NCI-H1417 treated with DMSO at 0.1 percent for 48 hours (cell line): ENCODE measurements around the gene TCF12.
"Not testable (repeated sequence)": the region's sequence is repeated elsewhere in the genome, so short reads cannot be mapped to it uniquely, and the experiment has no call there.

ENCODE experiments used
- DNase-seq: peaks from one replicate; lab custom pipeline; 2025; lab: John Stamatoyannopoulos, UW

Gene TCF12

GRCh38 chr15:56916825-56917477 is 1.5 kb upstream of the TCF12 start:
- DNase-seq: no peak

GRCh38 chr15:56917652-56918045 is 795 bp upstream of the TCF12 start:
- DNase-seq: no peak

GRCh38 chr15:56919031-56919608 is 676 bp downstream of the TCF12 start:
- DNase-seq: no peak

GRCh38 chr15:56919609-56920366 is 1.3 kb downstream of the TCF12 start:
- no peak for DNase-seq

- no peak for DNase-seq
These were observed 1.9 kb downstream of the TCF12 start for GRCh38 chr15:56920367-56920627.

- DNase-seq: no peak
These were observed 4.7 kb downstream of the TCF12 start for GRCh38 chr15:56923174-56923591.

- DNase-seq: no peak
These were observed 9.4 kb downstream of the TCF12 start for GRCh38 chr15:56927816-56928215.

- DNase-seq: no peak
These were observed 11.0 kb downstream of the TCF12 start for GRCh38 chr15:56929399-56929798.

- no peak for DNase-seq
These were observed 11.5 kb downstream of the TCF12 start for GRCh38 chr15:56929933-56930332.

GRCh38 chr15:56930669-56931313 is 12.3 kb downstream of the TCF12 start:
- no peak for DNase-seq

GRCh38 chr15:56931639-56932508 is 13.4 kb downstream of the TCF12 start:
- DNase-seq: no peak

GRCh38 chr15:56932509-56932868 is 14.0 kb downstream of the TCF12 start:
- DNase-seq: not testable (repeated sequence)

- no peak for DNase-seq
These were observed 15.0 kb downstream of the TCF12 start for GRCh38 chr15:56933410-56933809.

GRCh38 chr15:56933811-56934210 is 15.4 kb downstream of the TCF12 start:
- no peak for DNase-seq

GRCh38 chr15:56934269-56934668 is 15.8 kb downstream of the TCF12 start:
- no peak for DNase-seq

- no peak for DNase-seq
These were observed 18.5 kb downstream of the TCF12 start for GRCh38 chr15:56936929-56937328.

GRCh38 chr15:56939257-56939656 is 20.8 kb downstream of the TCF12 start:
- DNase-seq: no peak

GRCh38 chr15:56940388-56940787 is 21.9 kb downstream of the TCF12 start:
- DNase-seq: no peak

GRCh38 chr15:56942118-56942517 is 23.7 kb downstream of the TCF12 start:
- no peak for DNase-seq

- no peak for DNase-seq
These were observed 25.0 kb downstream of the TCF12 start for GRCh38 chr15:56943403-56943802.

GRCh38 chr15:56944485-56944884 is 26.0 kb downstream of the TCF12 start:
- DNase-seq: no peak

- DNase-seq: no peak
These were observed 27.7 kb downstream of the TCF12 start for GRCh38 chr15:56946150-56946549.
